GM19193 (cell line): ENCODE data around the gene CLEC1A.

Experiments
- POLR2A ChIP-seq: IDR thresholded peaks from 4 replicates; pipeline ENCODE4 v1.6.1; 2011; ENCODE audit not compliant: insufficient read depth, insufficient read length; ENCODE audit errors: extremely low read depth

Gene CLEC1A

DNA sequence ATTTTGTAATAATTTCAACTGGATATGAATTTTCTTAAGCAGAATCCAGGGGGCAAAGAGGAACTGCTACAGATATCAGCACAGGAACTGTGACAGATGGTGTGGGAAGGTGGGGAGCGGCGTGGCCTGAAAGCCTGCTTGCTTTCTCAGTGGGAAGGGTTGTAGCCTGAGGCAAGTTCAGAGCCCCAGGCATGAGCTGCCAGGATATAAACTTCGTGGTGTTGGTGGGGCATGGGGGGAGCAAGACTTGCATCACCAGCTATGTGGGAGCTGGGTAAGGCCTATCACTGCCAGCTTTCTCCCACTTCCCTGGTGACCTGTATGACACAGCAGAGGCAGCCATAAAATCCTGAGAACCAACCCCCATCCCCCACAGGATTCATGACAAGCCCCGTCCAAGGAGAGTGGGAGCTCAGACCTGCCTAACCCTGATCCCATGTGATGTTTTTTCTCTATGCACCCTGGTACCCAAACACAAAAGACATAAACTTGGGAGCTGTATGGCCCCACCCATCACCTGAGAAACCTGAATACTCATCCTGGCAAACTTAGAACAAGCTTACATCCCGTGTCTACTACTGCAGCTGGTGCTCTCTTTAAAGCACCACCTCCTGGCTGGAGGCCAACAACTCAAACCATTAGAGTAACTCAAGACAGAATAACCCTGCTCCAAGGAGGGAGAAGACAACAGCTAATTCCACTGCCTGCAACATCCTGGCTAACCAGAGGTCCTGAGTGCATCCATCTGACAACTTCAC, 16.5 kb downstream of the CLEC1A start:
- no peak for TF ChIP-seq POLR2A

DNA sequence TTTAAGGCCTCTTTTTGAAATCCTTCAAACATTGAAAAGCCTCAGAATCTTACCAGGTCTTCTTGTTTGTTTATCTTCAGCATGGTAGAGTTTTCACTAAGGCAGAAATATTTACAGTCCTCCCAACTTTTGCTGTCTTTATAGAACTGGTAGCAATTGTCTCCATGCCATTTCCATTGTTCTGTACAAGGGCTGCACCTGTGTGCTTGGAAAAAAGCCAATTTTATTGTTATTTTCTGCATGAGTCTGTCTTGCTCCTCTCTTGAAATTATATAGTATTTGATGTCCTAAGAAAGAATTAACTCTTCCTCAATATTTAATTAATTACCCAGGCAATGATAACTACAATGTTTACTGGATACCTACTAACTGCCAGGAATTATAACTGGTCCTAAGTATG, 23.3 kb downstream of the CLEC1A start:
- TF ChIP-seq POLR2A, result no peak

DNA sequence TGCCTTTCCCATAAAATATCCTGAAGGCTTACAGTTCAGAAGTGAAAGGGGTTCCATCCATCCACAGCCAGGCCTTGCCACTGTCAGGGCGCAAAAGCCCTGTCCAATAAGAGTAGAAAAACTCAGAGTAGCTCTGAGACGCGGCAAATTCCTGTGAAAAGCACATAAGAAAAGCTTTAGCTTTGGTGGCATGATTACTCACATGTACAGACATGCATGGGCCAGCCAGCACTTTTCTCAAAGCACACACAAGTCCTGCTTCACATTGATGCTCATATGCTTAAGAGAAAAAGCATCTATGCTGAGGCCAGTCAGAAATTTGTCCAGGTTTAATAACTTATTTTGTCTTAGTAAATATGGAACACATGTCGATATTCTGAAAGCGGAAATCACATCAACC, 25.5 kb downstream of the CLEC1A start:
- TF ChIP-seq POLR2A, result no peak

DNA sequence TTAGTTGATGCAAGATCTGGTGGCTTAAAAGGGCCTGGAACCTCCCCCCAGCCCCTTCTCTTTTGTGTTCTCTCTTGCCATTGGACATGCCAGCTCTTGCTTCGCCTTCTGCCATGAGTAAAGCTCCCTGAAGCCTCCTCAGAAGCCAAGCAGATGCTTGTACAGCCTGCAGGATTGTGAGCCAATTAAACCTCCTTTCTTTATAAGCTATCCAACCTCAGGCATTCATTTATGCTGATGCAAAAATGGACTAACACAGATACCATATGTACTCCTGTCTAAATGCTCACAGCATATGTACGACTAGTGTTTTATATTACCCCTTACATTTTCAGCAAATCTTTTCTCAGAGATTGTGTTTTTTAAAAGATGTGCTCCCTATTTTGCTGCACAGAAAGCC, 26.7 kb downstream of the CLEC1A start:
- no peak for TF ChIP-seq POLR2A

DNA sequence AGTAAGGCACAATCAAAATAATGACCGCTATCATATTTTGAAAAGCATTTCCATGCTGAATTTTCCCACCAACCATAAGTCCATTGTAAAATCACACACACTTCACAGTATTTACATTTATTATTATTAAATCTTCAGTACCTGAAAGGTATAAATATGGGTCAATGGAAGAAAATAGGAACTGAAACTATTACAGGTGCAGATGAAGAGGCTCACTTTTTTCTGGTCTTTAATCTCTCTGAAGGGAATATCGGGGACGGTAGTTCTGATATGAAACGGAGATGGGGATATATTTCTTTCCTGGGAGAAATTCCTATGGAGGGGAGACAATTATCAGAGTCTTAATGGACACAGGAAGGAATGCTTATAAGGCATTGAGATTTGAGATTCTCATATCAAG, 28.4 kb downstream of the CLEC1A start:
- TF ChIP-seq POLR2A, result no peak

DNA sequence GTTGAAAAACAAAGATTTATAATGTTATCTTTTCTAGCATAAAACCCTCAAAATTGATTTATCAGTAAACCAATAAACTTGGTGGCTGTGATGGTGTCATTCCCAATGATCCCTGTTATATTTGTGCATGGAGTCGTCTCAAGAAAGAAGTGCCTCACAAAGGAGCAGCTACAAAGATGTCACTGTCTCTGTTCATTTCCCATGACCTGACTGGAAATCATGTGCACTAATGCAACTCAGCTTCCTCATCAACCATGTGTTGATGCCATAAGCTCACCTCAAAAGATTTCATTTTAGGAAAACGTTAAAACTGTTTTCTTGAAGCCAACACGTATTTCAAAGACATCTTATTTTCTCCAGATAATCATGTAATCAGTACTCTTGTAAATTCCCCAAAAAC, 28.8 kb downstream of the CLEC1A start:
- TF ChIP-seq POLR2A, result no peak

DNA sequence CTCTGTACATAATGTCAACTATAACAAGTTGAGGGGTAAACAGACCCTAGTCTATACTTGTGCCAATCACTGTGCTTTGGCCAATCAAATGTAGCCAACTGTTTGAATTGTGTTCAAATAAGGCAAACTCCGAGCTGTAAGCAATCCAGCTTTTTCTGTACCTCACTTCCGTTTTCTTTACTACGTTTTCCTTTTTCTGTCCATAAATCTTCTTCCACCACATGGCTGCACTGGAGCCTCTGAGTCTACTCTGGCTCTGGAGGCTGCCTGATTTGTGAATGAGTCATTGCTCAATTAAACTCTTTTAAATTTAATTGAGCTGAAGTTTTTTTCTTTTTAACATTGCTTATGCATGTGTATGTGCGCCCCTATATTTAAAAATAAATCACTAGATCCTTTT, 29.7 kb downstream of the CLEC1A start:
- no peak for TF ChIP-seq POLR2A

DNA sequence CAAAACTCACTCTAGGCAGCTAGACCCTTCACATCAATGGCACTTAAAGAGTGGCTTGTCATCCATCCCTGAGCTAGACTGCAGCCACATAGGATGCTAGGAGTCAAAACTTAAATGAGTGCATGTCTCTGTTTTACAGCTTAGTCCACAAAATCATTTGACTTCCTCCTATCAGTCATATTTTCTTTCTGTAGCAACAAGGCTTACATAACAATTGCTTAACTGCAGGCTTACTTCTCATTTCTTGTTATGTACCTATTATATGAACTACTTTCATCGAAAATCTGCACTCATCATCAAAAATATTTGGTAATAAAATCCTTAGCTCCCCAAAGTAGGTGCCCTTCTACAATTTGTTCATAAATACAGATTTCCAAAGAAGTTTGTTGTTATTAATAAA, 30.1 kb downstream of the CLEC1A start:
- TF ChIP-seq POLR2A, result no peak

DNA sequence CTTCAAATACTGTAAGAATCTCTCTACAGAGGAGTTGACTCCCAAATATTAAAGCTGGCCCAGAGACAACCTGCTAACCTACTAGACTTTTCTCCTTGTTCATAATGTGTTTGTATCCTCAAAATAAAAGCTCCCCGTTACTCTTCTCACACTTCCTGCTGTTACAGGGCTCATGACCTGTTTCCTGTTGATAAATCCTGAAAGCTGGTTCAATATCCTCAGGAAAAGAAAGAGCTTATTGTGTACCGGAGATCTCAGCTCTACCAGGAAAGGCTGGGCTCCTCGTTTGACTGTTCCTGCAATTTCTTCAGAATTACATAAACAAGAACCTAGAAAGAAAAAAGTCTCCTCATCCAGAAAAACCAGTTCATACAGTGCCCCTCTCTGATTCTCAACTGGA, 30.8 kb downstream of the CLEC1A start:
- TF ChIP-seq POLR2A, result no peak

DNA sequence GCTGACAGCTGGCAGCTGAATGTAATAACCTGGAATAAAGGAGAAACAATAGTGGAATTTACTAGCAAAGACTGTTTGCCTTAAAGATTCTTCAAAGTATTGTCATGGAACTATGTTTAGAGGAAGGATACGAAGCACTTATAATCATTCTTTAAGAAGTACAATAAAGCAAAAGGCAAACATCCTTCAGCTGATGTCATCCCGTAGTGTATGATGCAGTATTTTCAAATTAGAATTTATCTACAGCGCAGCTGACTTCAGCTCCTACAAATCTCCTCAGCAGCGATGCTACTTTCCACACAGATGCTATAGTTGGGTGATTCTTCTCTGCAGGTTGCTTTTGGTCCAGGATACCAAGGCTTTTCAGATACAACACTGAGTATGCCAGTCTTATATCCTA, 31.5 kb downstream of the CLEC1A start:
- TF ChIP-seq POLR2A, result no peak

DNA sequence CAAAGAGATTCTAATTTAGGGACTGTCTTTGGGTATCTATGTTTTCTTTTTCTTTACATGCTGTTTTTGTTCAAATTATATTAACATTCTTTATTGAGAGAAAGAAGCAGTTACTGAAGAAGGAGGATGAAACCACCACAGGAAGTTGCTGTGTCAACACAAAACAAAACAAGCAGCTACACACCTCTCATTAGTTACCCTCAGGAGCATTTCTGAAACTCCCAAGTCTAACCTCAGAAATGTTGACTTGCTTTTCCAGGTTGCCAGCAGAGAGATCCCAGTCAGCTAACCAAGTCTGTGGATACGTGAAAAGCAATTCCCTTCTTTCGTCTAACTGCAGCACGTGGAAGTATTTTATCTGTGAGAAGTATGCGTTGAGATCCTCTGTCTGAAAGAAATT, 33.5 kb downstream of the CLEC1A start:
- no peak for TF ChIP-seq POLR2A

DNA sequence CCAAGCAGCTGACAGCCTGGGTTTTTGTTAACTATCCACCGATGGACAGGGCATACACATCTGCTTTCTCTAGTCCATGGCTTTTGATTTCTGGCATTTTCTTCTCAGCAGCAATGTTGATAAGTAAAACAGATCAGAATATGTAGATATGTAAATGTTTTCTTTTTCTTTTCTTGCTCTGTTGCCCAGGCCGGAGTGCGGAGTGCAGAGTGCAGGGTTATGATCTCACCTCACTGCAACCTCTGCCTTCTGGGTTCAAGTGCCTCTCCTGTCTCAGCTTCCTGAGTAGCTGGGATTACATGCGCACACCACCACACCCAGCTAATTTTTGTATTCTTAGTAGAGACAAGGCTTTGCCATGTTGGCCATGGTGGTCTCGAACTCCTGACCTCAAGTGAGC, 40.4 kb downstream of the CLEC1A start:
- no peak for TF ChIP-seq POLR2A

DNA sequence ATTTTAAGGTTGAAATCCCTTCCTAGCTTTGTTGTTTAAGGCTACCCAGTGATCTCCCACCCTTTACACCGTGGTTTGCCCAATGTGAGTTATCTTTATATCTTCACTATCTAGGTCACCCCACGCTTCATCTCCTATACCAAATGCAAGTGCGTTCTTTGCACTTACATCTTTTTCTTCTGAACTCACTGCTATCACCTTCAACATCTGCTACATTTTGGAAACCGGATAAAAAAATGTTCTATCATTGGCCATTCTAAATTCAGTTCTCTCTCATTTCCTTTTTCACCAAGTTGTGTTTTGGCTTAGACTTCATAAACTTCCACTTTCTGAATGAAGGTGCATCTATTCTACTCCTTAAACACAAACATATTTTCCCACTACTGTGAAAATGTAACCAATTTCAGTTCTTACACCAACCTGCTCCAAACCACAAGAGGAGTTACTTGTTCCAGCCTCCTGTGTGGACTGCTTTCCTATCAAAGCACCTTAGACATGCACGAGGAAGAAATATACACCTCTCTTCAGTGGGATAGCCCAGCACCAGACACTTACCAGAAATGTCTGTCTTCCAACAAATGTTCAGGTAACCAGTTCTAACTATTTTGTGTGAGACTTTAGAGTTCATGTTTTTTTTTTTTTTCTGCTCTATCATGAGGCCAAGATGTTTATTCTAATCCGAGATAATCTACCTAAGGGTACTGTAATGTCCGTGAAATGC, 46.4 kb downstream of the CLEC1A start:
- no peak for TF ChIP-seq POLR2A

DNA sequence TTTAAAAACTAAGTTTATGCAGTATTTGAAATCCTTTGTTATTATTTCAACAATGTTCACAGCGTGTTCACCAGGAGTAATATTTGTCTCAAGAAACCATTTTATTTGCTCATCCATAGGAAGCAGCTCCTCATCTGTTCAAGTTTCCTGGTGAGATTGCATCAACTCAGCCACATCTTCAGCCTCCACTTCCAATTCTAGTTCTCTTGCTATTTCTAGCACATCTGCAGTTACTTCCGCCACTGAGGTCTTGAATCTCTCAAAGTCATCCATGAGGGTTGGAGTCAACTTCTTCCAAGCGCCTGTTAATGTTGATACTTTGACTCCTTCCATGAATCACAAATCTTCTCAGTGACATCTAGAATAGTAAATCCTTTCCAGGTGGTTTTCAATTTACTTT, 50.3 kb downstream of the CLEC1A start:
- no peak for TF ChIP-seq POLR2A

DNA sequence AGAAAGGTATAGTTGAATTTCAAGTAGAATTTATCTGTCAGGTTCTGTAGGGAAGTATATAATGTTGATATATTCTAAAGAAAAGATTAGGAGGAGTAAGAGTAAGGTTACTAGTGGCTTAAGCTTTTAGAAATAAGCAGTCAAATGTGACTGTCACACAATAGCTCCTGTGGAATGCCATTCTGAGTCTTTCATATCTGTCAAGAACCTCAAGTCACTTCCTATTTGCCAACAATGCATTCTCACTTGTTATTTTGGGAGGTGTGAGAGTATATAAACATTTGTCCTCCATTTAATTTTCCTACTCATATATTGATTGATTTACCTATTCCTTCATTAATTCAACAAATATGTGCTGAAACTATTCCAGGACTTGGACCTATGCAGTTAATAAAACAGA, 56.6 kb downstream of the CLEC1A start:
- TF ChIP-seq POLR2A, result no peak

DNA sequence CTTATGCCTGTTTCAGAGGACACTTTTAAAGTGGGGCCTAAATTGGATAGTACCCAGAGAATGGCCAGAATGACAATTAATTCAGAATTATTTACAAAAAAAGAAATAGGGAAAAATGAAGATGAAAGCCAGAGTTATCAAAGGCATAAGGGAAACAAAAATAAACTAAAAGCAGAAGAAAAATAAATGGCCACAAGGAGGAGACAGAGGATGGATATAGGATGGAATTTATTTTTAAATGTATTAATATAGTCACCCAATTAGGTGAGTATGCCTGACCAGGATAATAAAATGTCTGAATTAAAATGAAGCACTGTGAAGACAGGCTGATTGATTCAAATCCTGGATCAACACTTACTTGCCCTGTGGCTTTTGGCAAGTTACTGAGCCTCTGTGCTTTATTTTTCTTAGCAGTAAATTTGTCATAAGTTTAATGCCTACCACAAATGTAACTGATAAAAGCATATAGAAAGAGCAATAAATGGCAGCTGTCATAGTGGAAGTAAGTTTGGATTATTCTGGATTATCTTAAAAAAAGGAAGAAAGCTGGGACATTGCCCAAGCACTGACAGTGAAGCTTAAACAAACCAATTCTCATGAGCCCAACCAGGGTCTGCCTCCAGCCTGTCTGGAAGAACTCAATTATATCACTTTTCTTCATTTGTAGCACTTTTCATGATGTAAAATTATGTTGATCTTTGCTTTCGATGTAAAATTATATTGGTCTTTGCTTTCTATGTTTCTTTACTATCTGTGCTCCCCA, 64.8 kb downstream of the CLEC1A start:
- TF ChIP-seq POLR2A, result no peak
